Sigmoid colon (tissue), 7 donors: ENCODE data around the gene SPINT1. TPM values are rescaled to one million over a fixed set of nuclear protein-coding genes. Genes with fewer than 3 reads are reported as not detected.

Source experiments
- DNase-seq: peaks from one replicate; pipeline ENCODE4 v3.0.0-alpha.2; 2019
- H3K27ac ChIP-seq, 4 donors: fragments of 200-600 bp; sonication (generic); one replicate each; pipeline ENCODE4 v1.5.1; 2016 to 2019; ENCODE audit warnings: mild to moderate bottlenecking in 1 of 4
- H3K27me3 ChIP-seq, 3 donors: fragments of 200-600 bp; sonication (generic); one replicate each; pipeline ENCODE4 v1.5.1; 2019; ENCODE audit warnings: mild to moderate bottlenecking in 1 of 3
- H3K36me3 ChIP-seq, 4 donors: fragments of 200-600 bp; sonication (generic); one replicate each; pipeline ENCODE4 v1.5.1; 2016 to 2019
- H3K4me1 ChIP-seq, 4 donors: fragments of 200-600 bp; sonication (generic); one replicate each; pipeline ENCODE4 v1.5.1; 2017 to 2019
- H3K4me3 ChIP-seq, 4 donors: fragments of 200-600 bp; sonication (generic); one replicate each; pipeline ENCODE4 v1.5.1; 2017 to 2019; ENCODE audit warnings: mild to moderate bottlenecking in 2 of 4, moderate library complexity in 1 of 4
- H3K9me3 ChIP-seq, 4 donors: fragments of 200-600 bp in 3 of 4; sonication (generic) in 3 of 4; one replicate each; pipeline versions ENCODE4 v1.5.1 to v1.6.1; 2013 to 2019
- CTCF ChIP-seq, 4 experiments: fragments of 450-650 bp in 3 of 4; fragments of 200-600 bp in 1 of 4; IDR thresholded peaks; one replicate each; pipeline ENCODE4 v1.5.1; 2016 to 2019; ENCODE audit warnings: antibody characterized with exemption in 4 of 4, mild to moderate bottlenecking in 3 of 4, moderate library complexity in 2 of 4
- EP300 ChIP-seq, 4 donors: sonication (generic); formaldehyde crosslinking; IDR thresholded peaks; one replicate each; pipeline ENCODE4 v1.6.1; 2017; ENCODE audit warnings: antibody characterized with exemption in 4 of 4
- POLR2A ChIP-seq, 2 donors: fragments of 450-650 bp; IDR thresholded peaks; one replicate each; pipeline ENCODE4 v1.6.1; 2016; ENCODE audit warnings: antibody characterized with exemption in 2 of 2, mild to moderate bottlenecking in 2 of 2, moderate library complexity in 2 of 2
- POLR2AphosphoS5 ChIP-seq, 4 donors: sonication (generic); formaldehyde crosslinking; IDR thresholded peaks; one replicate each; pipeline ENCODE4 v1.6.1; 2017; ENCODE audit warnings: antibody characterized with exemption in 4 of 4
- WGBS, 2 donors: extraction: QIAGEN DNeasy Blood & Tissue Kit; methylation state at CpG; one replicate each; pipeline ENCODE4 v1.1.7; 2013; 5-methylcytosine and 5-hydroxymethylcytosine counted together
- intact Hi-C: fragments of 100-400 bp; cut with DNase I; formaldehyde crosslinking; loops from one replicate; pipeline ENCODE4 v1.15.1; 2023
- polyA plus RNA-seq, 3 donors: library from polyadenylated mRNA; stranded (reverse); fragments of 200-250 nt; gene quantifications; one replicate each; pipeline ENCODE4 v1.2.3, GENCODE V29; 2013
- total RNA-seq, 4 donors: library from RNA; depleted of rRNA; stranded (reverse); fragments of >200 nt; gene quantifications; one replicate each; pipeline ENCODE4 v1.1.0, GENCODE V29; 2016
- donor health status: healthy with polysubstance abuse.
- donor health status: Bipolar disorder and iron deficiency.
- donor health status: healthy.

SPINT1 gene
- total and polyA plus RNA-seq, 7 donors, result 1.1 to 146 (median 3.8) TPM

DNA sequence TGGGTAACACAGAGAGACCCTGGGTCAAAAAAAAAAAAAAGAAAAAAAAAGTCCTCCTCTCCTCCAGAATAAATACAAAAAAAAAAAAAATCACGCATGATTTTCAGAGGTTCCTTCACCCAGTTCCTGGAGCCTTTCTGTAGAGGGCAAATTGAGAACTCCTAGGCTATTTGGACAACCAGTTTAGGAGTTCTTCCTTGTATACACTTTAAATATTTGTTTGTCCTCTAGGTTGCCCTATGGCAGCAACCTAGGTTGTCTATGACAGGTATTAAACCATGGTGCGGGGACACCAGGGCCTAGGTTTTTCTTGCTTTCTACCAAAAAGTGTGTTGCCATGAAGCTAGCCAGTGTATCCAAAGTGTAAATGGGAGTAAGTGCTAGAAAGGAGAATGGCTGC lies 40.8 kb upstream of the SPINT1 start:
- H3K27ac ChIP-seq, result no peak overlapping the region
- peaks cover 0 to 17% (median 11%) of the 10 kb centered on the region in 4 donors for H3K4me1 ChIP-seq
- TF ChIP-seq EP300 (IDR thresholded peaks at IDR 0.05), result no peak
- TF ChIP-seq POLR2A (IDR thresholded peaks at IDR 0.05), result no peak
- TF ChIP-seq POLR2AphosphoS5 (IDR thresholded peaks at IDR 0.05), result no peak
- no peak for TF ChIP-seq CTCF (IDR thresholded peaks at IDR 0.05)
- no peaks in the 10 kb centered on the region for H3K27me3 ChIP-seq
- WGBS, 2 donors, result 78 to 90% methylated on average over 2 of the region's 2 CpGs
- H3K4me3 ChIP-seq, result no peak overlapping the region
- H3K36me3 ChIP-seq, result peaks cover 0 to 5% (median 0%) of the 10 kb centered on the region in 4 donors
- intact Hi-C loops, result loop anchor here (10.0 kb wide), 1 partner anchor 638 kb away; the partner anchor contains the start of gene BUB1B
- DNase-seq, result no peak
- no peaks in the 10 kb centered on the region for H3K9me3 ChIP-seq

GRCh38 chr15:40803688-40804087 lies 40.2 kb upstream of the SPINT1 start:
- Histone ChIP-seq H3K9me3 (no peaks in the 10 kb centered on the region), H3K4me3 (no peak overlapping the region), H3K27ac (no peak overlapping the region), H3K36me3 (peaks cover 0 to 1% (median 0%) of the 10 kb centered on the region in 4 donors), H3K4me1 (peaks cover 0 to 22% (median 17%) of the 10 kb centered on the region in 4 donors), H3K27me3 (no peaks in the 10 kb centered on the region)
- intact Hi-C loops, result loop anchor here (10.0 kb wide), 1 partner anchor 639 kb away; the partner anchor contains the start of gene BUB1B
- TF ChIP-seq POLR2AphosphoS5 (IDR thresholded peaks at IDR 0.05) (no peak), EP300 (IDR thresholded peaks at IDR 0.05) (no peak), CTCF (IDR thresholded peaks at IDR 0.05) (no peak), POLR2A (IDR thresholded peaks at IDR 0.05) (no peak)
- DNase-seq, result no peak
- WGBS, 2 donors, result 40 to 81% methylated on average over 1 of the region's 1 CpG

DNA sequence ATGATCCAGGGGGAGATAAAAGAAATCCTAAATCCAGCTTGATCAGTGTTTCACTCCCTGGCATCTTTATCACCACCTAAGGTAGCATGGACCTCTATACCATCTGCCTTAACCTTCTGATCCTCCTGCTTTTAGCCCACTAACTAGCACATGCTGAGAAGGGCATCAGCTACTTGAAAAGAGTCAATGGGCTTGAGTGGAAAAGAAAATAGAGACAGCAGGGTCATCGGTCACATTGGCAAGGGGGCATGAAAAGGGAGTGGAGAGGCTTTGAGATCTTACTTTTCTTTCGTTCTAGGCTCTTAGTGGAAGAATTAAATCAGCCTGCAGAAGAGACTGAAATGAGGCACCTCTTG lies 37.2 kb upstream of the SPINT1 start:
- DNase-seq, result no peak
- Histone ChIP-seq H3K9me3 (no peaks in the 10 kb centered on the region), H3K4me1 (peaks cover 0 to 26% (median 19%) of the 10 kb centered on the region in 4 donors), H3K36me3 (peaks cover 0 to 12% (median 3%) of the 10 kb centered on the region in 4 donors), H3K27me3 (no peaks in the 10 kb centered on the region), H3K4me3 (peak overlapping the region; percentile 85 to 98 (median 94)), H3K27ac (peak overlapping the region; percentile 94 to 98 (median 96))
- no peak for TF ChIP-seq EP300 (IDR thresholded peaks at IDR 0.05)
- TF ChIP-seq POLR2AphosphoS5 (IDR thresholded peaks at IDR 0.05), result no peak
- TF ChIP-seq POLR2A (IDR thresholded peaks at IDR 0.05), result no peak
- no peak for TF ChIP-seq CTCF (IDR thresholded peaks at IDR 0.05)
- 0 to 1% methylated on average over 2 of the region's 2 CpGs for WGBS, 2 donors
- intact Hi-C loops, result loop anchor here (1.0 to 10.0 kb wide), 5 partner anchors 39 to 642 kb away; partner anchors contain the start of genes BUB1B, C15orf62, RAD51 and RMDN3

DNA sequence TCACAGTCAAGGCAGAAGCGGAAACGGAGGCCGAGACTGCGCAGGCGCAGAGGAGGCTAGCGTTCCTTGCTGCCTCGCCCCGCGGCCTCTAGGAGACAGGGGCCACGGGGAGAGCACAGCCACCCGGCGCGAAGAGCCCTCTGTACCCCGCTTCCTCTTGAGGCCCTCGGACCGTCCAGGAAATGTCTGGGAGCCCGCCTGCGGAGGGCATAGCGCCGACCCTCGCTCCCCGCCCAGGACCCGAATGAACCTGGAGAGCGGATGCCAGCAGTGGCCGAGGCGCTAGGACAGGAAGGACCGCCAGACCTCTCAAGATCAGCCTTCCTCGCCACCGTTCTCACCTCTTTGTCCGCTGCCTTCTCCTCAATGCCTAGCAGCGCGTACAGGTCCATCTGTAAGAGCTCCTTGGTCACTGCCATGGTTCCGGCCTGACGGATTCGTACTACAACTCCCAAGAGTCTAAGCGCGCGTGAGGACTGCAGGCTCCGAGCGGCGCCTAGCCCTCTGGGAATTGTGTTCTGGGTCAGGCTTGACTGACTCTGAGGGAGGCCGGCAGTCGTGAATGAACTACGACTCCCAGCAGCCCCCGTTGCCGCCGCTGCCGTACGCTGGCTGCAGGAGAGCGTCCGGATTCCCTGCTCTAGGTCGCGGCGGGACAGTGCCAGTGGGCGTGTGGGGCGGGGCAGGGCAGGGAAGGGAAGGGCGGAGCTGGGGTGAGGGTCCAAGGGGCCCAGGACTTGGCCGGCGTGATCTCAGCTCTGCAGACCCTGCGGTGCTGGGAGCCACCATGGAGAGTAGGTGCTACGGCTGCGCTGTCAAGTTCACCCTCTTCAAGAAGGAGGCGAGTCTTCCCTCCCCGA lies 36.6 kb upstream of the SPINT1 start, which contains the start of the genes DNAJC17 and ZFYVE19:
TSS of gene DNAJC17 (minus strand) at position 446 of the 860 bp plus-strand sequence. CDS start at position 419, 27 bp downstream.
TSS of gene ZFYVE19 (plus strand) at position 62 of the 860 bp plus-strand sequence. CDS start at position 563, 501 bp downstream.
- intact Hi-C loops, result loop anchor here (1.0 to 10.0 kb wide), 5 partner anchors 40 to 642 kb away; partner anchors contain the start of genes BUB1B, C15orf62, RAD51 and RMDN3

More for the DNA sequence above, 36.6 kb upstream of the SPINT1 start, which contains the start of the genes DNAJC17 and ZFYVE19:
- Histone ChIP-seq H3K4me1 (peaks cover 0 to 26% (median 19%) of the 10 kb centered on the region in 4 donors), H3K9me3 (no peaks in the 10 kb centered on the region), H3K4me3 (peak within 1 kb of the TSS; percentile 85 to 98 (median 94)), H3K27me3 (no peaks in the 10 kb centered on the region), H3K36me3 (peaks cover 0 to 16% (median 3%) of the 10 kb centered on the region in 4 donors), H3K27ac (peak within 1 kb of the TSS; percentile 94 to 98 (median 96))
- peak in 1 of 4 donors; percentile 18 for TF ChIP-seq EP300 (IDR thresholded peaks at IDR 0.05)
- TF ChIP-seq CTCF (IDR thresholded peaks at IDR 0.05), result peak in 2 of 4 experiments; percentile 17 to 19
- peak in 3 of 4 donors; percentile 46 to 80 (median 69) for TF ChIP-seq POLR2AphosphoS5 (IDR thresholded peaks at IDR 0.05)
- peak in 1 of 2 donors; percentile 42 for TF ChIP-seq POLR2A (IDR thresholded peaks at IDR 0.05)
- WGBS, 2 donors, result 0% methylated on average over 64 of the region's 64 CpGs
- peak; percentile 98 for DNase-seq
